Activated CD8-positive, alpha-beta memory T cell treated with anti-CD3 and anti-CD28 coated beads, Interleukin-2, amount 50 U/mL, for 48 hours (primary cell): ENCODE results near the gene C21orf91.
"Not testable (repeated sequence)": the region's sequence is repeated elsewhere in the genome, so short reads cannot be mapped to it uniquely, and the experiment has no call there.

ENCODE experiments used
- DNase-seq: peaks from one replicate; pipeline ENCODE4 v3.0.0-alpha.2; 2020

C21orf91 gene

DNA sequence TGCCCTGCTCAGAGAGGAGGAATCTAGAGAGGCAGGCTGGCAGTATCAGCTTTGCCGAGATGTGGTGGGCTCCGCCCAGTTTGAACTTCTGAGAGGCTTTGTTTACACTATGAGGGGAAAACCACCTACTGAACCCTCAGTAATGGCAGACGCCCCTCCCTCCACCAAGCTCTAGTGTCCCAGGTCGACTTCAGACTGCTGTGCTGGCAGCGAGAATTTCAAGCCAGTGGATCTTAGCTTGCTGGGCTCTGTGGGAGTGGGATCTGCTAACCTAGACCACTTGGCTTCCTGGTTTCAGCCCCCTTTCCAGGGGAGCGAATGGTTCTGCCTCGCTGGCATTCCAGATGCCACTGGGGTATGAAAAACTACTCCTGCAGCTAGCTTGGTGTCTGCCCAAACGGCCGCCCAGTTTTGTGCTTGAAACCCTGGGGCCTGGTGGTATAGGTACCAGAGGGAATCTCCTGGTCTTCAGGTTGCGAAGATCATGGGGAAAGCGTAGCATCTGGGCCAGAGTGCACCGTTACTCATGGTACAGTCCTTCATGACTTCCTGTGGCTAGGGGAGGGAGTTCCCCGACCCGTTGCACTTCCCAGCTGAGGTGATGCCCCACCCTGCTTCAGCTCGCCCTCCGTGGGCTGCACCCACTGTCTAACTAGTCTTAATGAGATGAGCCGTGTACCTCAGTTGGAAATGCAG lies 43.6 kb downstream of the C21orf91 start:
- DNase-seq: peak; percentile 71

- DNase-seq: not testable (repeated sequence)
These were observed 44.1 kb downstream of the C21orf91 start for GRCh38 chr21:17775021-17775420.

DNA sequence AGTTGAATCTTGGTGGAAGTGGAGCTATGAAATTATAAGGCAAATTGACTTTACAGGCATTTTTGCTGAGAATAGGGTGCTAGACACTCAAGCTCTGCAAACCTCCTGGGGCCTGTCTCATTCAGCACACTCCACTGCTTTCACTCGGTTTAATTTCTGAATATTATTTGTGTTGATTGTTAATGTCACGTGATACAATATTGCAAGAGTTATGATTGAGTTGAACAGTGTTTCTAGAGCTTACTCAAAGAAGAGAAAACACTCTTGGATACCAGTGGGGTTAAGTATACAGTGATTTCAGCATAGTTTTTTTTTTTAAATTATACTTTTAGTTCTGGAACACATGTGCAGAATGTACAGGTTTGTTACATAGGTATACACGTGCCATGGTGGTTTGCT lies 49.7 kb downstream of the C21orf91 start:
- DNase-seq: no peak

- DNase-seq: no peak
These were observed 50.2 kb downstream of the C21orf91 start for GRCh38 chr21:17768840-17769446.

DNA sequence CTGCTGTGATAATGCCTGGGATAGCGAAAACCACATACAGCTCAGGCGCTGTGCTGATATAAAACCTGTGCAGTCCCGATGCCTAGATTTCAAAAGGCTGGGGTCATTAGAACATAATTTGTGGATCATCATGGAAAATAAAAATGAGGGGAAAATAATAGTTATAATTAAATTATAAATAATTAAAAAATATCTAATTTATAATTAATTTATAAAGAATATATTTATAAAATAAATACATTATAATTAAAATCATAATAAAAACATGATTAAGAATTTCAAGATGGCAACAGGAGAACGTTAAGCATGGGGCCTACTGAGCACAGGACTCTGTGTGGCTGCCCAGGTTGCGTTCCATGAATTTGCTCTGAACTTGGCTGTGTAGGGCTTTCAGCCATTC lies 53.9 kb downstream of the C21orf91 start:
- DNase-seq: no peak

- DNase-seq: no peak
These were observed 55.7 kb downstream of the C21orf91 start for GRCh38 chr21:17763288-17764037.

- DNase-seq: no peak
These were observed 59.5 kb downstream of the C21orf91 start for GRCh38 chr21:17759511-17760178.

DNA sequence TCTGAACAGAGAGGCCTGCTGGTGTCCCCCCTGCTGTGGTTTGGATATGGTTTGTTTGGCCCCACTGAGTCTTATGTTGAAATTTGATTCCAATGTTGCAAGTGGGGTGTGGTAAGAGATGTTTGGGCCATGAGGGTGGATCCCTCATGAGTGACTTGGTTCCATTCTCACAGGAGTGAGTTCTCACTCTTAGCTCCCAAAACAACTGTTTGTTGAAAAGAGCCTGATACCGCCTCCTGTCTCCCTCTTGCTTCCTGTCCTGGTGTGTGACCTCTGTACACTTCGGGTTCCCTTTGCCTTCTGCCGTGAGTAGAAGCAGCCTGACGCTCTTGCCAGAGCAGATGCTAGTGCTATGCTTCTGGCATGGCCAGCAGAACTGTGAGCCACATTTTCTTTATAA lies 60.5 kb downstream of the C21orf91 start:
- DNase-seq: no peak

GRCh38 chr21:17757671-17758070 lies 61.5 kb downstream of the C21orf91 start:
- no peak for DNase-seq

- no peak for DNase-seq
These were observed 65.4 kb downstream of the C21orf91 start for GRCh38 chr21:17753736-17754135.

DNA sequence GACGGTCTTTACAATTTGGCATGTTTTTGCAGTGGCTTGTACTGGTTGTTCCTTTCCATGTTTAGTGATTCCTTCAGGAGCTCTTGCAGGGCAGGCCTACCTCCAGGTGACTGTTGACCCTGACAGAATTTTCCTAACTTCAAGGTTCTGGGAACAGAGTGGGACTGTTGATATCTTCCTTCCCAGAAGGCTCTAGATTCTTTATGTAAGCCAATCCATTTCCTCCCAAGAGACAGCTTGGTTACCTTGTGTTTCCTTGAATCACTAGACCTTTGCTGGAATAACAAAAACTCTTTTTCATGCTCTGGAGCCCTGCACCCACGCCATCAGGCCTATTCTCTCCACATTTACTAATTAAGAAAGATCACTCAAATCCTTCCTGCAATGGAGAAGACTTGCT lies 67.0 kb downstream of the C21orf91 start:
- no peak for DNase-seq

DNA sequence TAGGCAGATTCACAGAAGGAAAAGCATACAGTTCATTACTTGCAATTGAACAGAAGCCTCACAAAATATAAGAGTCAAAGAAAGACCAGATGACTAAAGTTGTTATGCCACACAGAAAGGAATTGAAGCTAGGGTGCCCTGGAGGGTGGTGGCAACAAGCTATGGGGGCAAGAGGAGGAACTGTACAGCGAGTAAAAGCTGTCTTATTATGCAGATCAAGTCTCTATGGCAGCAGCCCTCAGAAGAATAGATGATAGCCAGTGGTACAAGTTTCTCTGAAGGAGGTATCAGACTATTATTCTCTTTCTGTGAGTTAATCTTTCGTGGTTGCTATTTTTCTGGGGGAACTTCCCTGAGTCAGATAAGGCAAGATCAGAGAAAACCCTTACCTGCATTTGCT lies 72.2 kb downstream of the C21orf91 start:
- DNase-seq: no peak

DNA sequence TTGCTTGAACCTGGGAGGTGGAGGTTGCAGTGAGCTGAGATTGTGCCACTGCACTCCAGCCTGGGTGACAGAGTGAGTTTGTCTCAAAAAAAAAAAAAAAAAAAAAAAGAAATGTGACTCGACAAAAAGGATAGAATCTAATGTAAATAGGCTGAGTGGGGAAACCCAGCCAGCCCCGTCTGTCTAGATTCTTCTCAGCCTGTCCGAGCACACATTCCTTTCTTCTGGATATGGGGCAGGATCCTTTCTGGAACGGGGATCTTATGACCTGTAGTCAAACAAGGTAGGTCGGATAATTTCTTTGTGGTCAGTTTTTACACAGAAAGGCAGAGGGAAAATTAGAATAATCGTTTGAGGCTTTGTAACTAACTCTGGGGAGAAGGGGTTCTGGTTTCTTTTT lies 74.1 kb downstream of the C21orf91 start:
- DNase-seq: no peak

DNA sequence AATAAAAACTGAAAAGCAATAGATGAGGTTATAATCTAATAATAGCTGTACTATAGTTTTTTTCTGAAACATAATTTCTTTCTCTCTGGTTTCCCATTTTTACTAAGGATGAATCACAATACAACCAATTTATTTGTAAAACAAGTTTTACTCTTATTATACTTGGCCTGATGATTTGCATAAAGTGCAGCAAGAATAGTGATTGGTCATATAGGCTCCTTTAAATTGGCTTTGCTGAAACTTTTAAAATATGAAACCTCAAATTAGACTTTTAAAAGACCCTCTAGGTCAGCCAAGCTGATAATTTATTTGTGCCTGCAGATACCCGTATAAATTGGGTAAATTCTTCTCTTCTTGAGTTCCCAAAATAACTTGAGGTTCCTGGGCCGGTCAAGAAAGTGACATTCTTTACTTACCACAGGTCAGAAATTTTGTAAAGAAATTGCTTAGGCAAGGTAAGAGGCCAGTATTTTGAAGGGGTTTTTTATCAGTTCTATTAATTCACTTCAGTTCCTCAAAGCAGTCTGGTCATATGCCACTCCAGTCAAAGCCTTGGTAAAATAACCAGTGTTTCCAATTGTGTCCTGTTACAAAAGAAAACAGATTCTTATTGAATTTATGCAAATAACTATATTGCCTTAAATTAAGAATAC lies 76.1 kb downstream of the C21orf91 start:
- DNase-seq: no peak

GRCh38 chr21:17742181-17742580 lies 77.0 kb downstream of the C21orf91 start:
- no peak for DNase-seq
